Endothelial cell of umbilical vein (primary cell): Measurements from ENCODE around the gene ATP11B. TPM values are rescaled to one million over a fixed set of nuclear protein-coding genes. Genes with fewer than 3 reads are reported as not detected.

ENCODE experiments used
- BruUV-seq: library from RNA; stranded (reverse); fragments of 400-500 nt; replicated peaks from 2 replicates; lab custom pipeline; 2021; lab: Mats Ljungman, UMichigan
- CTCF ChIA-PET: fragments of 300-600, 350-600 bp; sonication (Branson Sonifier 250); formaldehyde crosslinking; loops from one replicate; lab custom pipeline; 2021; ENCODE audit warnings: antibody characterized with exemption, inconsistent platforms; lab: Charles Lee
- POLR2A ChIA-PET: fragments of 300-600, 350-600 bp; sonication (Branson Sonifier 250); formaldehyde crosslinking; loops from one replicate; lab custom pipeline; 2021; ENCODE audit warnings: antibody characterized with exemption, inconsistent platforms; lab: Charles Lee
- DNase-seq: peaks from one replicate; pipeline ENCODE4 v3.0.0-alpha.2; 2011; ENCODE audit warnings: low read depth, low spot score
- FAIRE-seq: peaks from 2 replicates; lab custom pipeline; 2011; peaks lifted over from hg19 to GRCh38; lab: Jason Lieb, UNC
- H2AFZ ChIP-seq: 2 replicates; pipeline ENCODE4 v1.6.0; 2012; ENCODE audit warnings: low read depth, low read length, control low read depth, inconsistent platforms
- H3K27ac ChIP-seq: 2 replicates; pipeline ENCODE4 v1.5.1; 2011; ENCODE audit warnings: low read depth, mild to moderate bottlenecking, control low read depth, low read length, moderate library complexity; ENCODE audit not compliant: insufficient read depth
- H3K27me3 ChIP-seq, 2 experiments: 2 replicates each; pipeline versions ENCODE4 v1.6.0 to v1.6.1; 2011; ENCODE audit warnings: low read length in 2 of 2, mixed read lengths in 1 of 2; ENCODE audit not compliant: control insufficient read depth in 2 of 2, insufficient read depth in 2 of 2
- H3K36me3 ChIP-seq, 2 experiments: 2 replicates in 1 of 2; 3 replicates in 1 of 2; pipeline ENCODE4 v1.5.1; 2011; ENCODE audit warnings: low read length in 2 of 2, mild to moderate bottlenecking in 1 of 2, moderate library complexity in 1 of 2; ENCODE audit not compliant: control insufficient read depth in 2 of 2, insufficient read depth in 2 of 2; ENCODE audit errors: extremely low read depth in 1 of 2
- H3K4me1 ChIP-seq: 3 replicates; pipeline ENCODE4 v1.5.1; 2011; ENCODE audit warnings: mild to moderate bottlenecking, low read length; ENCODE audit not compliant: control insufficient read depth, insufficient read depth; ENCODE audit errors: extremely low read depth
- H3K4me2 ChIP-seq: 2 replicates; pipeline ENCODE4 v1.6.1; 2011; ENCODE audit warnings: low read length, control low read depth, mixed read lengths; ENCODE audit not compliant: insufficient read depth
- H3K4me3 ChIP-seq, 3 experiments: fragments of 200-600 bp in 1 of 3; sonication (generic), shearing (Covaris generic) in 1 of 3; replicated peaks in 1 of 3; 2 replicates each; pipeline ENCODE4 v1.5.1; 2011 to 2016; ENCODE audit warnings: control low read depth in 3 of 3, low read length in 3 of 3, mild to moderate bottlenecking in 2 of 3, inconsistent platforms in 1 of 3, low read depth in 1 of 3, moderate library complexity in 1 of 3; ENCODE audit not compliant: insufficient read depth in 1 of 3
- H3K79me2 ChIP-seq: 2 replicates; pipeline ENCODE4 v1.6.0; 2012; ENCODE audit warnings: low read length, inconsistent platforms; ENCODE audit not compliant: control insufficient read depth, insufficient read depth
- H3K9ac ChIP-seq: replicated peaks from 2 replicates; pipeline ENCODE3; 2011; ENCODE audit warnings: low read length, control low read depth; ENCODE audit not compliant: insufficient read depth; ENCODE audit errors: extremely low read depth
- H3K9me1 ChIP-seq: replicated peaks from 3 replicates; pipeline ENCODE4 v1.6.0; 2011; ENCODE audit warnings: mild to moderate bottlenecking, low read length; ENCODE audit not compliant: control insufficient read depth, insufficient read depth; ENCODE audit errors: extremely low read depth
- H3K9me3 ChIP-seq: replicated peaks from 2 replicates; pipeline ENCODE4 v1.5.1; 2012; ENCODE audit warnings: low read length, inconsistent platforms; ENCODE audit not compliant: control insufficient read depth, insufficient read depth
- H4K20me1 ChIP-seq: replicated peaks from 2 replicates; pipeline ENCODE3; 2011; ENCODE audit warnings: mild to moderate bottlenecking, low read length; ENCODE audit not compliant: control insufficient read depth, insufficient read depth; ENCODE audit errors: extremely low read depth
- CTCF ChIP-seq, 2 donors: IDR thresholded peaks; 1 replicate in 1 of 2; 2 replicates in 1 of 2; pipeline ENCODE4 v1.5.1; 2011; ENCODE audit warnings: low read length in 2 of 2, mild to moderate bottlenecking in 2 of 2, moderate library complexity in 2 of 2, control low read depth in 1 of 2, inconsistent platforms in 1 of 2, low read depth in 1 of 2; ENCODE audit not compliant: insufficient read depth in 1 of 2; ENCODE audit errors: extremely low read depth in 1 of 2
- FOS ChIP-seq: IDR thresholded peaks from 2 replicates; pipeline ENCODE4 v1.6.1; 2011; ENCODE audit warnings: mild to moderate bottlenecking, low read length, moderate library complexity, borderline replicate concordance; ENCODE audit not compliant: insufficient read depth
- GATA2 ChIP-seq: IDR thresholded peaks from 2 replicates; pipeline ENCODE4 v1.7.0; 2011; ENCODE audit warnings: low read depth, mild to moderate bottlenecking, moderate library complexity, mixed read lengths, low read length; ENCODE audit not compliant: insufficient read length, insufficient read depth
- MAX ChIP-seq: IDR thresholded peaks from 2 replicates; pipeline ENCODE4 v1.6.1; 2011; ENCODE audit not compliant: insufficient read depth, insufficient read length
- MYC ChIP-seq: IDR thresholded peaks from one replicate; pipeline ENCODE4 v1.6.1; 2011; ENCODE audit warnings: mild to moderate bottlenecking, low read depth, low read length
- POLR2A ChIP-seq: IDR thresholded peaks from 2 replicates; pipeline ENCODE4 v1.6.1; 2012; ENCODE audit warnings: low read depth, mild to moderate bottlenecking, control low read depth, low read length
- POLR2AphosphoS5 ChIP-seq: IDR thresholded peaks from 2 replicates; pipeline ENCODE4 v1.6.1; 2012; ENCODE audit warnings: low read depth, mild to moderate bottlenecking, control low read depth, low read length, moderate library complexity; ENCODE audit not compliant: insufficient read depth
- dilution Hi-C: fragments of 300-500 bp; cut with MboI; formaldehyde crosslinking; loops from one replicate; pipeline ENCODE4 v1.15.0; 2019; ENCODE audit warnings: low sequenced_read_pairs; ENCODE audit not compliant: extremely low pct_ligation_motif_present
- intact Hi-C: fragments of 100-400 bp; cut with micrococcal nuclease; formaldehyde crosslinking; loops from one replicate; pipeline ENCODE4 v1.10.0; 2022
- polyA plus RNA-seq, 4 experiments: library from polyadenylated mRNA; depleted of rRNA in 3 of 4; stranded (reverse) in 3 of 4; unstranded in 1 of 4; fragments of >200 nt; gene quantifications; 2 replicates each; pipeline versions ENCODE4 v1.2.1 to v1.2.3, GENCODE V29; 2011 to 2012; ENCODE audit warnings: missing spikeins in 1 of 4
- total RNA-seq: library from RNA; stranded (reverse); gene quantifications from 2 replicates; pipeline ENCODE4 v1.2.3, GENCODE V29; 2021

Gene ATP11B
- total and polyA plus RNA-seq, 2 donors (not counting 3 experiments of a cell fraction or from before 2014, with no cell fraction given) = 10.1 to 49.3 TPM

GRCh38 chr3:182803596-182803995 lies 10.3 kb downstream of the ATP11B start:
- Histone ChIP-seq H3K79me2 (peaks cover 81% of the 10 kb centered on the region), H3K9ac (no peak overlapping the region)

GRCh38 chr3:182807061-182807460 lies 13.8 kb downstream of the ATP11B start:
- POLR2A ChIA-PET = interaction anchor here (0.9 kb wide), 1 partner anchor 93 kb away, joined by 4 read pairs; no protein-coding TSS in a partner anchor
- intact Hi-C loops = no loop called here
- peaks cover 4% of the 10 kb centered on the region for H4K20me1 ChIP-seq

More at GRCh38 chr3:182803596-182803995, 10.3 kb downstream of the ATP11B start:
- ChIA-PET POLR2A (no interaction called here), CTCF (interaction anchor here (1.0 kb wide), 1 partner anchor 12 kb away, joined by 3 read pairs; no protein-coding TSS in a partner anchor)
- Histone ChIP-seq H3K27ac (no peak overlapping the region), H3K4me1 (peaks cover 14% of the 10 kb centered on the region), H3K9me3 (no peaks in the 10 kb centered on the region), H3K9me1 (no peaks in the 10 kb centered on the region), H2AFZ (no peak overlapping the region), H3K4me3 (no peak overlapping the region), H3K4me2 (no peak overlapping the region), H3K36me3 (no peaks in the 10 kb centered on the region), H3K27me3 (no peaks in the 10 kb centered on the region), H4K20me1 (peaks cover 4% of the 10 kb centered on the region)
- dilution Hi-C loops = no loop called here
- DNase-seq = no peak
- no peak for FAIRE-seq
- no peak for TF ChIP-seq GATA2
- no peak for TF ChIP-seq MYC
- intact Hi-C loops = loop anchor here (1.0 kb wide), 1 partner anchor 8 kb away; no protein-coding TSS in a partner anchor
- no TSS peak for BruUV-seq

More at GRCh38 chr3:182807061-182807460, 13.8 kb downstream of the ATP11B start:
- Histone ChIP-seq H3K27me3 (no peaks in the 10 kb centered on the region), H3K9ac (no peak overlapping the region), H3K4me3 (no peak overlapping the region), H3K27ac (no peak overlapping the region), H3K9me3 (no peaks in the 10 kb centered on the region), H3K9me1 (no peaks in the 10 kb centered on the region), H3K4me1 (peaks cover 20% of the 10 kb centered on the region), H3K79me2 (peaks cover 80% of the 10 kb centered on the region), H3K4me2 (no peak overlapping the region), H3K36me3 (no peaks in the 10 kb centered on the region), H2AFZ (no peak overlapping the region)
- no peak for TF ChIP-seq FOS
- peak; percentile 35 for TF ChIP-seq GATA2
- no peak for TF ChIP-seq POLR2A
- TF ChIP-seq MAX = no peak
- TF ChIP-seq POLR2AphosphoS5 = no peak
- no peak for TF ChIP-seq CTCF (IDR thresholded peaks at IDR 0.05; ENCODE audit: extremely low read depth in 1 of 2, insufficient read depth in 1 of 2, low read depth in 1 of 2, low read length in 2 of 2)
- FAIRE-seq (no peak), DNase-seq (no peak)
- BruUV-seq = no TSS peak
- CTCF ChIA-PET = interaction anchor here (0.6 to 2.3 kb wide), 8 partner anchors 8 to 1536 kb away, joined by 3 to 12 read pairs (median 4); no protein-coding TSS in a partner anchor
- dilution Hi-C loops = no loop called here
